Measurements from ENCODE around the gene CRELD1. TPM values are rescaled to one million over a fixed set of nuclear protein-coding genes. Genes with fewer than 3 reads are reported as not detected.

Gene CRELD1
- total RNA-seq, 1 experiment from 2014 or later: 18.7 TPM

GRCh38 chr3:9887480-9887879 lies 46.2 kb upstream of the CRELD1 start:
- peaks cover 20% of the 10 kb centered on the region for H3K79me2 ChIP-seq (ENCODE audit: insufficient read depth, low read length)
- intact Hi-C loops (cut with micrococcal nuclease): no loop called here
- H2AFZ ChIP-seq (ENCODE audit: low read depth, low read length, poor library complexity, severe bottlenecking): no peak overlapping the region
- no peaks in the 10 kb centered on the region for H3K27me3 ChIP-seq (ENCODE audit: insufficient read depth, low read length)
- H3K9me3 ChIP-seq (ENCODE audit: control insufficient read depth in 1 of 2, insufficient read depth in 1 of 2, low read depth in 1 of 2, low read length in 2 of 2): no peaks in the 10 kb centered on the region
- ATAC-seq: no peak
- H3K27ac ChIP-seq (ENCODE audit: low read depth, low read length): no peak overlapping the region
- H3K36me3 ChIP-seq (ENCODE audit: control insufficient read depth in 1 of 2, insufficient read depth in 2 of 2, low read length in 2 of 2): peaks cover 2 to 3% of the 10 kb centered on the region in 2 experiments; a peak in 3 of 4 replicates
- RAD21 ChIA-PET (ENCODE audit: low non-redundant PET in 1 of 2, low total read pairs in 2 of 2, uncharacterized antibody in 2 of 2, unreplicated experiment in 2 of 2): no interaction called here
- no peak overlapping the region for H3K4me2 ChIP-seq (ENCODE audit: low read length)
- H3K4me1 ChIP-seq (ENCODE audit: control insufficient read depth in 1 of 2, insufficient read depth in 2 of 2, low read length in 2 of 2): peaks cover 21 to 35% of the 10 kb centered on the region in 2 experiments
- TF ChIP-seq ATF3 (IDR thresholded peaks at IDR 0.05) (no peak), CBX3 (IDR thresholded peaks at IDR 0.05; ENCODE audit: low read depth) (no peak), REST (IDR thresholded peaks at IDR 0.05; ENCODE audit: low read depth) (no peak), YY1 (IDR thresholded peaks at IDR 0.05; ENCODE audit: extremely low read depth, insufficient replicate concordance, low read depth, low read length) (no peak), FOSL1 (IDR thresholded peaks at IDR 0.05; ENCODE audit: low read depth) (no peak), SP1 (IDR thresholded peaks at IDR 0.05; ENCODE audit: low read depth) (no peak), TCF7L2 (IDR thresholded peaks at IDR 0.05; ENCODE audit: borderline replicate concordance, extremely low read depth, insufficient read depth, insufficient read length) (no peak), SIN3A (IDR thresholded peaks at IDR 0.05; ENCODE audit: low read depth) (no peak), EZH2 (IDR thresholded peaks at IDR 0.05) (no peak), EZH2phosphoT487 (IDR thresholded peaks at IDR 0.05; ENCODE audit: borderline replicate concordance) (no peak), MAX (IDR thresholded peaks at IDR 0.05) (no peak), POLR2A (IDR thresholded peaks at IDR 0.05; ENCODE audit: borderline replicate concordance, extremely low read depth, insufficient read depth, insufficient read length) (no peak), ZFX (IDR thresholded peaks at IDR 0.05) (no peak), CEBPB (IDR thresholded peaks at IDR 0.05; ENCODE audit: low read depth) (no peak)
- H3K4me3 ChIP-seq (replicated peaks in 1 of 2; ENCODE audit: low read depth in 1 of 2, low read length in 2 of 2): no peak overlapping the region
- no peak for DNase-seq (ENCODE audit: low read depth, low spot score)
- H3K9ac ChIP-seq (ENCODE audit: low read length): no peak overlapping the region
- no peaks in the 10 kb centered on the region for H4K20me1 ChIP-seq (ENCODE audit: insufficient read depth)
- POLR2A ChIA-PET: no interaction called here
- no TSS peak for BruUV-seq (replicated peaks)
- CTCF ChIA-PET: no interaction called here
- H3K9me2 ChIP-seq (ENCODE audit: insufficient read depth): no peaks in the 10 kb centered on the region

Data from HCT116 (cell line).